Stimulated activated naive B cell treated with anti-CD40 and anti-IgM and Interleukin-4, amounts not matched to agents 10 μg/mL and 1 μg/mL and 100 μg/mL, for 72 hours (primary cell): ENCODE results near the gene GTSF1L.

Experiments
- ATAC-seq, 2 donors: fragments of 150-1000 bp; cut with Tn5 transposase; replicated peaks; 2 replicates each; pipeline ENCODE4 v1.10.0; 2021; ENCODE audit warnings: moderate library complexity in 1 of 2
- DNase-seq: peaks from one replicate; pipeline ENCODE4 v3.0.0; 2021
- H3K27ac Mint-ChIP-seq: one replicate; pipeline ENCODE4 v1.8.0; 2022; ENCODE audit warnings: mild to moderate bottlenecking, mixed read lengths
- H3K27me3 Mint-ChIP-seq, 2 donors: one replicate each; pipeline ENCODE4 v1.8.0; 2022; ENCODE audit warnings: mixed read lengths in 2 of 2
- H3K36me3 Mint-ChIP-seq, 2 donors: one replicate each; pipeline ENCODE4 v1.8.0; 2022; ENCODE audit warnings: mixed read lengths in 2 of 2, mild to moderate bottlenecking in 1 of 2
- H3K4me1 Mint-ChIP-seq, 2 donors: one replicate each; pipeline ENCODE4 v1.8.0; 2022; ENCODE audit warnings: mixed read lengths in 2 of 2, mild to moderate bottlenecking in 1 of 2
- H3K4me3 Mint-ChIP-seq, 2 donors: one replicate each; pipeline ENCODE4 v1.8.0; 2022; ENCODE audit warnings: mild to moderate bottlenecking in 2 of 2, mixed read lengths in 2 of 2, moderate library complexity in 1 of 2
- H3K9me3 Mint-ChIP-seq, 2 donors: one replicate each; pipeline ENCODE4 v1.8.0; 2022; ENCODE audit warnings: mixed read lengths in 2 of 2, mild to moderate bottlenecking in 1 of 2

Gene GTSF1L

GRCh38 chr20:43736588-43737158 is 9.9 kb upstream of the GTSF1L start:
- H3K36me3 Mint-ChIP-seq, result peaks cover 2 to 7% of the 10 kb centered on the region in 2 donors
- H3K4me3 Mint-ChIP-seq, result peak overlapping the region; percentile 27 to 29
- no peaks in the 10 kb centered on the region for H3K27me3 Mint-ChIP-seq
- H3K4me1 Mint-ChIP-seq, result peaks cover 31 to 59% of the 10 kb centered on the region in 2 donors
- peaks cover 2 to 10% of the 10 kb centered on the region in 2 donors for H3K9me3 Mint-ChIP-seq
- peak; percentile 96 for ATAC-seq
- peak; percentile 83 for DNase-seq
- H3K27ac Mint-ChIP-seq, result peak overlapping the region; percentile 89

DNA sequence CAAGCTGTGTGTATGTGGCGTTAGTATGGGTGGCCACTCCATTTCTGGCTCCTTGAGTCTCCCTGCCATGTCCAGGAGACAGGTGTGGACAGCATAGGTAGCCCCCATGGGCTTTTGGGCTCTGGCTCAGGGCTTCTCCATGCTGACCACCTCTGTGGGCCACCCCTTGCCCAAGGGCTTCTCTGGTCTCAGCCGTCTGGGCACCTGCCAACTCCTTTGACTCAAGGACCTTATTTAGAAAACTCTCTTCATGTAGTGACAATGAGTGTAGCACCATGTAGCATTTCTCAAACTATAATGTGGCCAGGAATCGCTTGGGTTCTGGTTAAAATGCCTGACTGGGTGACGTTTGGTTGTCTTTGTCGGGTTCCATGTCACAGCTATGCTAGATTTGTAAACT is 5.1 kb upstream of the GTSF1L start:
- Mint-ChIP-seq H3K27ac (no peak overlapping the region), H3K4me1 (peaks cover 31 to 56% of the 10 kb centered on the region in 2 donors)

DNA sequence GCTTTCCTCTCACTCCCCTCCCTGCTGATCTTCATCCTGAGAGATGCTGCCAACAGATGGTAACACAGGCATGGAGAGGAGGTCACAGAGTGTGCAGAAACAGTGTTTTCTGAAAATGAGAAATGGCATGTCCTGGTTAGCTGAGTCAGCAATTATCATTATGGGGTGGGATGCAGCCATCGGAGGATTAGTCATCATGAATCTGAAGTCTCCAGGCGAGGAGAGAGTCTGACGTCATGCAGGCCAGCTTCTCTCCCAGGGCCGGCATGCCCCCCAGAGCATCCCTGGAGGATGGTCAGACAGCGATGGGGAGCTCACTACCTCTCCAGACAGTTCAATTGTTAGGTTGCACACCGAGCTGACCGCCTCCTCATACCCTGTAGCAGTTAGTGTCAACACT is 4.7 kb upstream of the GTSF1L start:
- Mint-ChIP-seq H3K4me1 (peaks cover 27 to 51% of the 10 kb centered on the region in 2 donors), H3K27ac (no peak overlapping the region), H3K9me3 (peaks cover 4 to 6% of the 10 kb centered on the region in 2 donors), H3K27me3 (no peaks in the 10 kb centered on the region), H3K36me3 (peaks cover 2 to 7% of the 10 kb centered on the region in 2 donors), H3K4me3 (no peak overlapping the region)
- ATAC-seq (no peak), DNase-seq (no peak)

More for the DNA sequence above, 5.1 kb upstream of the GTSF1L start:
- no peaks in the 10 kb centered on the region for H3K27me3 Mint-ChIP-seq
- ATAC-seq (no peak), DNase-seq (no peak)
- no peak overlapping the region for H3K4me3 Mint-ChIP-seq
- H3K36me3 Mint-ChIP-seq, result peaks cover 2 to 7% of the 10 kb centered on the region in 2 donors
- peaks cover 4 to 6% of the 10 kb centered on the region in 2 donors for H3K9me3 Mint-ChIP-seq

GRCh38 chr20:43728686-43729255 is 2.0 kb upstream of the GTSF1L start:
- Mint-ChIP-seq H3K9me3 (peaks cover 0 to 3% of the 10 kb centered on the region in 2 donors), H3K27ac (peak overlapping the region; percentile 78), H3K4me3 (no peak overlapping the region), H3K36me3 (no peaks in the 10 kb centered on the region), H3K27me3 (no peaks in the 10 kb centered on the region), H3K4me1 (peaks cover 18 to 27% of the 10 kb centered on the region in 2 donors)
- ATAC-seq (no peak), DNase-seq (no peak)

- H3K36me3 Mint-ChIP-seq, result no peaks in the 10 kb centered on the region
- H3K4me3 Mint-ChIP-seq, result no peak overlapping the region
- DNase-seq, result no peak
- peak; percentile 43 to 55 for ATAC-seq
- peaks cover 16 to 20% of the 10 kb centered on the region in 2 donors for H3K4me1 Mint-ChIP-seq
- no peaks in the 10 kb centered on the region for H3K27me3 Mint-ChIP-seq
- no peak overlapping the region for H3K27ac Mint-ChIP-seq
- peaks cover 0 to 3% of the 10 kb centered on the region in 2 donors for H3K9me3 Mint-ChIP-seq
Measured at GRCh38 chr20:43727980-43728590, 1.3 kb upstream of the GTSF1L start.

- Mint-ChIP-seq H3K4me1 (peaks cover 17 to 19% of the 10 kb centered on the region in 2 donors), H3K27me3 (no peaks in the 10 kb centered on the region), H3K9me3 (peaks cover 0 to 3% of the 10 kb centered on the region in 2 donors), H3K4me3 (no peak overlapping the region), H3K27ac (no peak overlapping the region), H3K36me3 (no peaks in the 10 kb centered on the region)
- ATAC-seq, result no peak
- no peak for DNase-seq
Measured at GRCh38 chr20:43726333-43726732, 469 bp downstream of the GTSF1L start.

DNA sequence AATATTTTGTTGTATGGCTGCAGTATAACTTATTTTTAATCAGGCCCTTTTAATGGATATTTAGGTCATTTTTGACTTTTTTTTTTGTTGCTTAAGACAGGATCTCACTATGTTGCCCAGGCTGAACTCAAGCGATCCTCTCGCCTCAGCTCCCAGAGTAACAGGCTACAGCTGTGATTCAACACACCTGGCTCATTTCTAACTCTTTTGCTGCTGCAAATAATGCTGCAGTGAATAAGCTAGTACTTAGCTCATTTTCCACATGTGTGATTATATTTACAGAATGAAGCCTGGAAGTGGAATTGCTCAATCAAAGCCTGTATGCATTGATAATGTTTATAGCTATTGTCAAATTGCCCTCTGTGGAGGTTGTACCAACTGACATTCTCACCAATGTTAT is 1.1 kb downstream of the GTSF1L start:
- H3K4me3 Mint-ChIP-seq, result no peak overlapping the region
- no peak for DNase-seq

DNA sequence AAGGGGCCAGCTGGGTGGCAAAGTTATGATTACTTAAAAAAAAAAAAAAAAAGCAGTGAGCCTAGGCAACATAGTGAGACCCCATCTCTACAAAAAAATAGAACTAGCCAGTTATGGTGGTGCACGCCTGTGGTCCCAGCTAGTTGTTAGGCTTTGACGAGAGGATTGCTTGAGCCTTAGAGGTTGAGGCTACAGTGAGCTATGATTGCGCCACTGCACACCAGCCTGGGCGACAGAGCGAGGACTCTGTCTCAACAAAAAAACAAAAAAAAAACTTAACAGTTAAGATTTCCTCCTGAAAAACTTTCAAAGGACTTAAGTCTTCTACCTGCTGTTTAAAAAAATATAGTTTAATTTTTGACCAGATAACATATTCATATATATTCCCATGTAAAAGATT is 2.4 kb downstream of the GTSF1L start:
- Mint-ChIP-seq H3K4me1 (peaks cover 17 to 25% of the 10 kb centered on the region in 2 donors), H3K9me3 (peaks cover 0 to 8% of the 10 kb centered on the region in 2 donors), H3K36me3 (peaks cover under 1 to 3% of the 10 kb centered on the region in 2 donors), H3K27me3 (no peaks in the 10 kb centered on the region), H3K4me3 (no peak overlapping the region), H3K27ac (no peak overlapping the region)
- DNase-seq, result no peak
- ATAC-seq, result no peak

More for the DNA sequence above, 1.1 kb downstream of the GTSF1L start:
- no peak for ATAC-seq
- Mint-ChIP-seq H3K27me3 (no peaks in the 10 kb centered on the region), H3K36me3 (no peaks in the 10 kb centered on the region), H3K9me3 (peaks cover 0 to 3% of the 10 kb centered on the region in 2 donors), H3K4me1 (peaks cover 17 to 19% of the 10 kb centered on the region in 2 donors), H3K27ac (no peak overlapping the region)

DNA sequence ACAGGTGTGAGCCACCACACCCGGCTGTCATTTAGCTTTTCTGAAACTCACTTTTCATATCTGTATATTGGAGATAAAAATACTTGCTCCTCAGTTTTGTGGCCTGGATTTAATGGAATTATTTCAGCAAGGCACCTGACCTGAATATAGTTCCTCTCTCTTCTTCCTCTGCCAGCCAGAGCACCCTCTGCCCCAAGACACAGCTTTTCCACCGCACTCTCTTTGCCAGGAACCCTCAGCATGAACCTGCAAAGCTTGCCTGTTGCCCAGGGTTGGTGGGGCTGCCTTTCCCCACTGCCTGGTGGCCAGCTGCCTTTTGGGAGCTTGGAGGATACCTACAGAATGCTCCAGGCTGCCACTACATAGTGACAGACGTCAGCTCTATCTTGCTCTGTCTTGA is 3.1 kb downstream of the GTSF1L start:
- H3K4me1 Mint-ChIP-seq, result peaks cover 11 to 21% of the 10 kb centered on the region in 2 donors
- DNase-seq (no peak), ATAC-seq (no peak)
- no peaks in the 10 kb centered on the region for H3K27me3 Mint-ChIP-seq
- peaks cover 0 to 8% of the 10 kb centered on the region in 2 donors for H3K9me3 Mint-ChIP-seq
- H3K4me3 Mint-ChIP-seq, result no peak overlapping the region
- peaks cover 3 to 7% of the 10 kb centered on the region in 2 donors for H3K36me3 Mint-ChIP-seq
- no peak overlapping the region for H3K27ac Mint-ChIP-seq

GRCh38 chr20:43723186-43723585 is 3.6 kb downstream of the GTSF1L start:
- Mint-ChIP-seq H3K27me3 (no peaks in the 10 kb centered on the region), H3K9me3 (peaks cover 0 to 6% of the 10 kb centered on the region in 2 donors), H3K27ac (no peak overlapping the region), H3K36me3 (peaks cover 3 to 7% of the 10 kb centered on the region in 2 donors), H3K4me3 (no peak overlapping the region), H3K4me1 (peaks cover 8 to 16% of the 10 kb centered on the region in 2 donors)
- ATAC-seq (no peak), DNase-seq (no peak)

GRCh38 chr20:43722153-43722505 is 4.7 kb downstream of the GTSF1L start:
- Mint-ChIP-seq H3K4me1 (peaks cover 5 to 12% of the 10 kb centered on the region in 2 donors), H3K9me3 (peaks cover 0 to 5% of the 10 kb centered on the region in 2 donors), H3K27me3 (no peaks in the 10 kb centered on the region), H3K4me3 (no peak overlapping the region), H3K27ac (no peak overlapping the region), H3K36me3 (peaks cover 3 to 7% of the 10 kb centered on the region in 2 donors)
- ATAC-seq (peak; percentile 52 to 63), DNase-seq (no peak)

GRCh38 chr20:43721429-43722152 is 5.2 kb downstream of the GTSF1L start:
- Mint-ChIP-seq H3K27ac (no peak overlapping the region), H3K4me1 (peaks cover 5 to 12% of the 10 kb centered on the region in 2 donors), H3K27me3 (no peaks in the 10 kb centered on the region), H3K36me3 (peaks cover 3 to 7% of the 10 kb centered on the region in 2 donors), H3K4me3 (no peak overlapping the region), H3K9me3 (peaks cover 0 to 5% of the 10 kb centered on the region in 2 donors)
- DNase-seq (no peak), ATAC-seq (peak; percentile 12 to 30)

- H3K4me3 Mint-ChIP-seq, result no peak overlapping the region
- ATAC-seq (no peak), DNase-seq (no peak)
- no peaks in the 10 kb centered on the region for H3K27me3 Mint-ChIP-seq
- H3K27ac Mint-ChIP-seq, result no peak overlapping the region
- peaks cover 0 to 5% of the 10 kb centered on the region in 2 donors for H3K9me3 Mint-ChIP-seq
- peaks cover 5 to 12% of the 10 kb centered on the region in 2 donors for H3K4me1 Mint-ChIP-seq
- H3K36me3 Mint-ChIP-seq, result peaks cover 5 to 7% of the 10 kb centered on the region in 2 donors
Measured at GRCh38 chr20:43721097-43721428, 5.7 kb downstream of the GTSF1L start.

DNA sequence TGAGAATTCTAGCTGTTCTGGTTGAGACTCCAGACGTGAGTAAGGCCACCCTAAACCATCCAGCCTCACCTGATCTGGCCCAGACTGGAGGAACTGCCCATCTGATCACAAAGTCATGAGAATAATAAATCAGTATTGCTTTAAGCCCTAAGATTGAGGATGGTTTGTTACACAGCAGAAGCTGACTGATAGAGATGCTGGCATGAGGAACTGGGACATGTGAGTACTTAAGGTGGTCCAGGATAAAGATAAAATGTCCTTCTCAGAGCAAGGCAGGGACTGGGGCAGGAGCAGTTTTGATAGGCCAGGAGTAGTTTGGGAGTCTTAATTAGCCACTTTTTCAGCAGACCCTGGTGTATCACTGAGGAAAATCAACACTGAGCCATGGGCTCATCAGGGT is 6.8 kb downstream of the GTSF1L start:
- peaks cover 0 to 5% of the 10 kb centered on the region in 2 donors for H3K9me3 Mint-ChIP-seq
- ATAC-seq, result no peak
- no peak overlapping the region for H3K27ac Mint-ChIP-seq
- H3K4me1 Mint-ChIP-seq, result peaks cover 5 to 12% of the 10 kb centered on the region in 2 donors
- no peaks in the 10 kb centered on the region for H3K27me3 Mint-ChIP-seq
- no peak for DNase-seq
- peaks cover 6 to 7% of the 10 kb centered on the region in 2 donors for H3K36me3 Mint-ChIP-seq
- H3K4me3 Mint-ChIP-seq, result no peak overlapping the region
